H1 (cell line): ENCODE results near the gene CCT3. TPM values are rescaled to one million over a fixed set of nuclear protein-coding genes. Genes with fewer than 3 reads are reported as not detected.

Experiments used
- CTCF ChIA-PET: fragments of 300-600 bp; sonication (Branson Sonifier 250); formaldehyde crosslinking; loops from one replicate; lab custom pipeline; 2021; ENCODE audit not compliant: partially characterized antibody; lab: Charles Lee
- POLR2A ChIA-PET: fragments of 300-600 bp; sonication (Branson Sonifier 250); formaldehyde crosslinking; loops from one replicate; lab custom pipeline; 2021; ENCODE audit warnings: inconsistent platforms; ENCODE audit not compliant: partially characterized antibody; lab: Charles Lee
- DNase-seq, 2 experiments: peaks; one replicate each; pipeline versions ENCODE4 v3.0.0 to v3.0.0-alpha.2; 2010 to 2022; ENCODE audit warnings: low spot score in 2 of 2, low read depth in 1 of 2, mixed read lengths in 1 of 2
- FAIRE-seq: peaks from 2 replicates; lab custom pipeline; 2011; peaks lifted over from hg19 to GRCh38; lab: Jason Lieb, UNC
- H2AFZ ChIP-seq: 2 replicates; pipeline ENCODE4 v1.8.1; 2012; ENCODE audit warnings: low read length, inconsistent platforms
- H2AK5ac ChIP-seq: 2 replicates; pipeline ENCODE4 v1.6.1; 2013; ENCODE audit warnings: low read depth, low read length
- H2BK120ac ChIP-seq: replicated peaks from 2 replicates; pipeline ENCODE3; 2013; ENCODE audit warnings: low read depth, low read length, inconsistent platforms
- H2BK12ac ChIP-seq: 2 replicates; pipeline ENCODE4 v1.6.1; 2013; ENCODE audit warnings: low read depth, low read length
- H2BK15ac ChIP-seq: 2 replicates; pipeline ENCODE4 v1.6.1; 2013; ENCODE audit warnings: low read length
- H2BK20ac ChIP-seq: 2 replicates; pipeline ENCODE4 v1.6.1; 2013; ENCODE audit warnings: low read length
- H2BK5ac ChIP-seq: 2 replicates; pipeline ENCODE4 v1.6.1; 2013; ENCODE audit warnings: low read depth, low read length
- H3K14ac ChIP-seq: 2 replicates; pipeline ENCODE4 v1.6.1; 2013; ENCODE audit warnings: inconsistent platforms; ENCODE audit not compliant: insufficient read length
- H3K18ac ChIP-seq: 2 replicates; pipeline ENCODE4 v1.6.1; 2013; ENCODE audit warnings: low read length; ENCODE audit errors: extremely low read depth
- H3K23ac ChIP-seq: 2 replicates; pipeline ENCODE4 v1.6.1; 2013; ENCODE audit warnings: inconsistent platforms; ENCODE audit not compliant: insufficient read length
- H3K23me2 ChIP-seq: 2 replicates; pipeline ENCODE4 v1.6.1; 2013; ENCODE audit warnings: low read depth, low read length
- H3K27ac ChIP-seq: 2 replicates; pipeline ENCODE4 v1.6.1; 2011; ENCODE audit warnings: low read depth, low read length, inconsistent platforms
- H3K27me3 ChIP-seq, 4 experiments: replicated peaks in 1 of 4; 1 replicate in 1 of 4; 2 replicates in 3 of 4; pipeline versions ENCODE4 v1.6.1 to v1.8.1; 2011 to 2013; ENCODE audit warnings: low read length in 3 of 4, mild to moderate bottlenecking in 3 of 4, inconsistent platforms in 2 of 4, mixed read lengths in 2 of 4, moderate library complexity in 1 of 4; ENCODE audit not compliant: control insufficient read depth in 3 of 4, insufficient read depth in 3 of 4; ENCODE audit errors: extremely low read depth in 1 of 4
- H3K36me3 ChIP-seq, 4 experiments: 2 replicates each; pipeline versions ENCODE4 v1.6.1 to v1.8.1; 2011 to 2013; ENCODE audit warnings: mild to moderate bottlenecking in 4 of 4, low read length in 3 of 4, moderate library complexity in 2 of 4, control low read depth in 1 of 4, inconsistent platforms in 1 of 4; ENCODE audit not compliant: insufficient read depth in 4 of 4, control insufficient read depth in 2 of 4
- H3K4ac ChIP-seq: replicated peaks from 2 replicates; pipeline ENCODE3; 2013; ENCODE audit warnings: low read length, low read depth, mixed read lengths, inconsistent platforms; ENCODE audit not compliant: insufficient read length
- H3K4me1 ChIP-seq, 4 experiments: replicated peaks in 1 of 4; 1 replicate in 1 of 4; 2 replicates in 3 of 4; pipeline versions ENCODE4 v1.6.1 to v1.8.1; 2011 to 2013; ENCODE audit warnings: low read length in 3 of 4, inconsistent platforms in 2 of 4, mixed read lengths in 1 of 4; ENCODE audit not compliant: insufficient read depth in 4 of 4, control insufficient read depth in 3 of 4
- H3K4me2 ChIP-seq, 2 experiments: 2 replicates each; pipeline versions ENCODE4 v1.6.1 to v1.8.1; 2011 to 2013; ENCODE audit warnings: low read depth in 2 of 2, low read length in 2 of 2, control low read depth in 1 of 2, inconsistent platforms in 1 of 2, mild to moderate bottlenecking in 1 of 2; ENCODE audit not compliant: insufficient read depth in 1 of 2
- H3K4me3 ChIP-seq, 4 experiments: fragments of 200-600, 300-600 bp in 1 of 4; sonication (generic), shearing (Covaris generic), sonication (Bioruptor Twin) in 1 of 4; 2 replicates each; pipeline versions ENCODE4 v1.5.1 to v1.8.1; 2011 to 2016; ENCODE audit warnings: low read length in 4 of 4, low read depth in 3 of 4, control low read depth in 2 of 4, inconsistent platforms in 2 of 4, mild to moderate bottlenecking in 2 of 4, mixed read lengths in 1 of 4, moderate library complexity in 1 of 4; ENCODE audit not compliant: insufficient read depth in 2 of 4; ENCODE audit errors: extremely low read depth in 1 of 4
- H3K56ac ChIP-seq: replicated peaks from 2 replicates; pipeline ENCODE3; 2013; ENCODE audit warnings: low read depth, mild to moderate bottlenecking, mixed read lengths, low read length, inconsistent platforms; ENCODE audit not compliant: insufficient read length
- H3K79me1 ChIP-seq: 2 replicates; pipeline ENCODE4 v1.6.1; 2013; ENCODE audit warnings: low read depth, low read length, control low read depth
- H3K79me2 ChIP-seq, 2 experiments: 2 replicates each; pipeline versions ENCODE4 v1.6.1 to v1.8.1; 2012 to 2013; ENCODE audit warnings: low read length in 2 of 2, mild to moderate bottlenecking in 2 of 2, inconsistent platforms in 1 of 2; ENCODE audit not compliant: insufficient read depth in 2 of 2, control insufficient read depth in 1 of 2
- H3K9ac ChIP-seq, 4 experiments: replicated peaks in 1 of 4; 1 replicate in 1 of 4; 2 replicates in 3 of 4; pipeline versions ENCODE4 v1.6.1 to v1.8.1; 2011 to 2013; ENCODE audit warnings: low read depth in 3 of 4, low read length in 3 of 4, control low read depth in 2 of 4, mild to moderate bottlenecking in 2 of 4, moderate library complexity in 2 of 4, inconsistent platforms in 1 of 4; ENCODE audit errors: extremely low read depth in 1 of 4
- H3K9me3 ChIP-seq, 2 experiments: 2 replicates each; pipeline versions ENCODE4 v1.6.1 to v1.8.1; 2012 to 2013; ENCODE audit warnings: mild to moderate bottlenecking in 2 of 2, moderate library complexity in 2 of 2, control low read depth in 1 of 2, inconsistent platforms in 1 of 2, low read depth in 1 of 2, low read length in 1 of 2, mixed read lengths in 1 of 2; ENCODE audit not compliant: insufficient read depth in 2 of 2
- H4K20me1 ChIP-seq, 2 experiments: replicated peaks in 1 of 2; 2 replicates each; pipeline versions ENCODE3 to v1.8.1; 2011 to 2013; ENCODE audit warnings: inconsistent platforms in 2 of 2, low read length in 2 of 2, mild to moderate bottlenecking in 1 of 2; ENCODE audit not compliant: insufficient read depth in 2 of 2, control insufficient read depth in 1 of 2
- H4K5ac ChIP-seq: 2 replicates; pipeline ENCODE4 v1.6.1; 2013; ENCODE audit warnings: low read length, low read depth, mixed read lengths, inconsistent platforms; ENCODE audit not compliant: insufficient read length
- H4K8ac ChIP-seq: 2 replicates; pipeline ENCODE4 v1.8.0; 2013; ENCODE audit warnings: mild to moderate bottlenecking, moderate library complexity, low read length, inconsistent platforms; ENCODE audit not compliant: insufficient read depth; ENCODE audit errors: extremely low read depth
- H4K91ac ChIP-seq: replicated peaks from 2 replicates; pipeline ENCODE3; 2013; ENCODE audit warnings: low read length, mixed read lengths, inconsistent platforms; ENCODE audit not compliant: insufficient read length
- EZH2 ChIP-seq: fragments of 200-600 bp; sonication (generic); IDR thresholded peaks from 2 replicates; pipeline ENCODE4 v1.7.1; 2012; ENCODE audit warnings: low read depth, mild to moderate bottlenecking, moderate library complexity, low read length, inconsistent platforms; ENCODE audit not compliant: severe bottlenecking
- WGBS, 2 experiments: shearing (Covaris generic) in 1 of 2; methylation state at CpG; one replicate each; pipeline versions ENCODE4 v1.1.6 to v1.1.7; 2013 to 2015; ENCODE audit warnings: low lambda C conversion rate in 2 of 2, mixed read lengths in 2 of 2, inconsistent platforms in 1 of 2, low coverage in 1 of 2, missing lambda C conversion rate in 1 of 2; ENCODE audit not compliant: insufficient replicate concordance in 2 of 2, insufficient coverage in 1 of 2, insufficient read length in 1 of 2; ENCODE audit errors: extremely low coverage in 1 of 2, missing lambda C conversion rate in 1 of 2; 5-methylcytosine and 5-hydroxymethylcytosine counted together
- polyA plus RNA-seq, 7 experiments: library from polyadenylated mRNA; depleted of rRNA in 3 of 7; stranded (reverse) in 5 of 7; unstranded in 2 of 7; fragments of >200 nt in 5 of 7; fragments of 200-250 nt in 2 of 7; gene quantifications; 1 replicate in 5 of 7; 2 replicates in 1 of 7; 4 replicates in 1 of 7; pipeline versions ENCODE4 v1.2.1 to v1.2.3, GENCODE V29; 2011 to 2013; ENCODE audit warnings: missing spikeins in 2 of 7, mixed read lengths in 2 of 7
- total RNA-seq: library from RNA; stranded (reverse); fragmentation: NEBNext Ultra II Directional; extraction: Animal tissue kit (Norgen Biotek cat#: 25700); gene quantifications from 2 replicates; pipeline ENCODE4 v1.2.1, GENCODE V29; 2021
- TF ChIP-seq, protein P1 (sequence below): IDR thresholded peaks from 2 replicates; pipeline ENCODE4 v1.6.1; 2011; ENCODE audit warnings: low read depth, mild to moderate bottlenecking, low read length; ENCODE audit not compliant: insufficient read depth

Gene CCT3
- total and polyA plus RNA-seq, 2 of the 8 experiments (the other 6 are each of a cell fraction or from before 2014, with no cell fraction given), result 431 to 480 TPM

DNA sequence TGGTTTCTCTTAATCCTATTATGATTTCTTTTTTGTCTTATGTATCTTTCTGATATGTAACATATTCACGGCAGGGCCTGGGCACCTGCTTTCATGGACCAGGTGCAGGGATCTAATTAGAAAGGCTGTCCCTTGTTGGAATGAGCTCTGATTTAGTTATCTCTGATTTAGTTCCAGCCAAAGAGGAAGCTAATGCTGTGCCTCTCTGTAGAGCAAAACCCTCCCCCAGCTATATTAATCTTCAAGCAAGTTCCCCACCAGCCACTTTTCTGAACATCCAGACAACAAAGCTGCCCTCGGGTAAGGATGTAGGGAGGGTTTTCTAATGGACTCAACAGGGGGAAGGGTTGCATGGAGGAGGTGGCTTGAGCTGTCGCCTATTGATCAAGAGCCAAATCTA is 6.3 kb upstream of the CCT3 start:
- ChIA-PET POLR2A (no interaction called here), CTCF (interaction anchor here (0.6 to 7.3 kb wide), 8 partner anchors 8 to 102 kb away, joined by 3 to 60 read pairs (median 5); no protein-coding TSS in a partner anchor)
- Histone ChIP-seq H3K36me3 (no peaks in the 10 kb centered on the region), H3K27ac (no peak overlapping the region), H3K18ac (no peak overlapping the region), H2AK5ac (no peak overlapping the region), H3K27me3 (no peaks in the 10 kb centered on the region), H3K4me1 (no peaks in the 10 kb centered on the region), H3K23me2 (no peaks in the 10 kb centered on the region), H2AFZ (no peak overlapping the region), H3K56ac (no peak overlapping the region), H3K4me2 (no peak overlapping the region), H3K4me3 (no peak overlapping the region), H3K14ac (no peak overlapping the region), H3K79me1 (0 out of 2 replicates have a peak, but pooled peaks cover 2% of the 10 kb centered on the region), H2BK15ac (no peak overlapping the region), H3K9ac (no peak overlapping the region), H4K5ac (no peak overlapping the region), H4K20me1 (no peaks in the 10 kb centered on the region), H4K91ac (no peak overlapping the region), H3K4ac (no peak overlapping the region), H2BK120ac (no peak overlapping the region), H3K23ac (no peak overlapping the region), H3K79me2 (no peaks in the 10 kb centered on the region), H2BK20ac (no peak overlapping the region), H2BK5ac (no peak overlapping the region), H4K8ac (no peak overlapping the region), H2BK12ac (no peak overlapping the region), H3K9me3 (no peaks in the 10 kb centered on the region)
- no peak for TF ChIP-seq EZH2
- TF ChIP-seq, protein P1, sequence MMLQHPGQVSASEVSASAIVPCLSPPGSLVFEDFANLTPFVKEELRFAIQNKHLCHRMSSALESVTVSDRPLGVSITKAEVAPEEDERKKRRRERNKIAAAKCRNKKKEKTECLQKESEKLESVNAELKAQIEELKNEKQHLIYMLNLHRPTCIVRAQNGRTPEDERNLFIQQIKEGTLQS, result no peak
- no peak for FAIRE-seq
- no peak for DNase-seq
- 77% methylated on average over 3 of the region's 3 CpGs; no CpG with 5 or more reads in 1 of the 2 experiments for WGBS, 2 experiments
